Endothelial cell of umbilical vein (primary cell): ENCODE measurements around the gene RAB33B. TPM values are rescaled to one million over a fixed set of nuclear protein-coding genes. Genes with fewer than 3 reads are reported as not detected.

Source experiments
- BruUV-seq: library from RNA; stranded (reverse); fragments of 400-500 nt; replicated peaks from 2 replicates; lab custom pipeline; 2021; lab: Mats Ljungman, UMichigan
- CTCF ChIA-PET: fragments of 300-600, 350-600 bp; sonication (Branson Sonifier 250); formaldehyde crosslinking; loops from one replicate; lab custom pipeline; 2021; ENCODE audit warnings: antibody characterized with exemption, inconsistent platforms; lab: Charles Lee
- POLR2A ChIA-PET: fragments of 300-600, 350-600 bp; sonication (Branson Sonifier 250); formaldehyde crosslinking; loops from one replicate; lab custom pipeline; 2021; ENCODE audit warnings: antibody characterized with exemption, inconsistent platforms; lab: Charles Lee
- DNase-seq: peaks from one replicate; pipeline ENCODE4 v3.0.0-alpha.2; 2011; ENCODE audit warnings: low read depth, low spot score
- FAIRE-seq: peaks from 2 replicates; lab custom pipeline; 2011; peaks lifted over from hg19 to GRCh38; lab: Jason Lieb, UNC
- H2AFZ ChIP-seq: 2 replicates; pipeline ENCODE4 v1.6.0; 2012; ENCODE audit warnings: low read depth, low read length, control low read depth, inconsistent platforms
- H3K27ac ChIP-seq: 2 replicates; pipeline ENCODE4 v1.5.1; 2011; ENCODE audit warnings: low read depth, mild to moderate bottlenecking, control low read depth, low read length, moderate library complexity; ENCODE audit not compliant: insufficient read depth
- H3K27me3 ChIP-seq, 2 experiments: 2 replicates each; pipeline versions ENCODE4 v1.6.0 to v1.6.1; 2011; ENCODE audit warnings: low read length in 2 of 2, mixed read lengths in 1 of 2; ENCODE audit not compliant: control insufficient read depth in 2 of 2, insufficient read depth in 2 of 2
- H3K36me3 ChIP-seq, 2 experiments: 2 replicates in 1 of 2; 3 replicates in 1 of 2; pipeline ENCODE4 v1.5.1; 2011; ENCODE audit warnings: low read length in 2 of 2, mild to moderate bottlenecking in 1 of 2, moderate library complexity in 1 of 2; ENCODE audit not compliant: control insufficient read depth in 2 of 2, insufficient read depth in 2 of 2; ENCODE audit errors: extremely low read depth in 1 of 2
- H3K4me1 ChIP-seq: 3 replicates; pipeline ENCODE4 v1.5.1; 2011; ENCODE audit warnings: mild to moderate bottlenecking, low read length; ENCODE audit not compliant: control insufficient read depth, insufficient read depth; ENCODE audit errors: extremely low read depth
- H3K4me2 ChIP-seq: 2 replicates; pipeline ENCODE4 v1.6.1; 2011; ENCODE audit warnings: low read length, control low read depth, mixed read lengths; ENCODE audit not compliant: insufficient read depth
- H3K4me3 ChIP-seq, 3 experiments: fragments of 200-600 bp in 1 of 3; sonication (generic), shearing (Covaris generic) in 1 of 3; replicated peaks in 1 of 3; 2 replicates each; pipeline ENCODE4 v1.5.1; 2011 to 2016; ENCODE audit warnings: control low read depth in 3 of 3, low read length in 3 of 3, mild to moderate bottlenecking in 2 of 3, inconsistent platforms in 1 of 3, low read depth in 1 of 3, moderate library complexity in 1 of 3; ENCODE audit not compliant: insufficient read depth in 1 of 3
- H3K79me2 ChIP-seq: 2 replicates; pipeline ENCODE4 v1.6.0; 2012; ENCODE audit warnings: low read length, inconsistent platforms; ENCODE audit not compliant: control insufficient read depth, insufficient read depth
- H3K9ac ChIP-seq: replicated peaks from 2 replicates; pipeline ENCODE3; 2011; ENCODE audit warnings: low read length, control low read depth; ENCODE audit not compliant: insufficient read depth; ENCODE audit errors: extremely low read depth
- H3K9me1 ChIP-seq: replicated peaks from 3 replicates; pipeline ENCODE4 v1.6.0; 2011; ENCODE audit warnings: mild to moderate bottlenecking, low read length; ENCODE audit not compliant: control insufficient read depth, insufficient read depth; ENCODE audit errors: extremely low read depth
- H3K9me3 ChIP-seq: replicated peaks from 2 replicates; pipeline ENCODE4 v1.5.1; 2012; ENCODE audit warnings: low read length, inconsistent platforms; ENCODE audit not compliant: control insufficient read depth, insufficient read depth
- H4K20me1 ChIP-seq: replicated peaks from 2 replicates; pipeline ENCODE3; 2011; ENCODE audit warnings: mild to moderate bottlenecking, low read length; ENCODE audit not compliant: control insufficient read depth, insufficient read depth; ENCODE audit errors: extremely low read depth
- CTCF ChIP-seq, 2 donors: IDR thresholded peaks; 1 replicate in 1 of 2; 2 replicates in 1 of 2; pipeline ENCODE4 v1.5.1; 2011; ENCODE audit warnings: low read length in 2 of 2, mild to moderate bottlenecking in 2 of 2, moderate library complexity in 2 of 2, control low read depth in 1 of 2, inconsistent platforms in 1 of 2, low read depth in 1 of 2; ENCODE audit not compliant: insufficient read depth in 1 of 2; ENCODE audit errors: extremely low read depth in 1 of 2
- EZH2 ChIP-seq: IDR thresholded peaks from 2 replicates; pipeline ENCODE4 v1.6.1; 2012; ENCODE audit warnings: borderline replicate concordance, low read depth, mild to moderate bottlenecking, moderate library complexity, low read length, inconsistent platforms; ENCODE audit not compliant: severe bottlenecking
- FOS ChIP-seq: IDR thresholded peaks from 2 replicates; pipeline ENCODE4 v1.6.1; 2011; ENCODE audit warnings: mild to moderate bottlenecking, low read length, moderate library complexity, borderline replicate concordance; ENCODE audit not compliant: insufficient read depth
- GATA2 ChIP-seq: IDR thresholded peaks from 2 replicates; pipeline ENCODE4 v1.7.0; 2011; ENCODE audit warnings: low read depth, mild to moderate bottlenecking, moderate library complexity, mixed read lengths, low read length; ENCODE audit not compliant: insufficient read length, insufficient read depth
- JUN ChIP-seq: IDR thresholded peaks from 2 replicates; pipeline ENCODE4 v1.6.1; 2011; ENCODE audit warnings: borderline replicate concordance, low read depth; ENCODE audit not compliant: insufficient read length, insufficient read depth
- MYC ChIP-seq: IDR thresholded peaks from one replicate; pipeline ENCODE4 v1.6.1; 2011; ENCODE audit warnings: mild to moderate bottlenecking, low read depth, low read length
- POLR2A ChIP-seq: IDR thresholded peaks from 2 replicates; pipeline ENCODE4 v1.6.1; 2012; ENCODE audit warnings: low read depth, mild to moderate bottlenecking, control low read depth, low read length
- POLR2AphosphoS5 ChIP-seq: IDR thresholded peaks from 2 replicates; pipeline ENCODE4 v1.6.1; 2012; ENCODE audit warnings: low read depth, mild to moderate bottlenecking, control low read depth, low read length, moderate library complexity; ENCODE audit not compliant: insufficient read depth
- dilution Hi-C: fragments of 300-500 bp; cut with MboI; formaldehyde crosslinking; loops from one replicate; pipeline ENCODE4 v1.15.0; 2019; ENCODE audit warnings: low sequenced_read_pairs; ENCODE audit not compliant: extremely low pct_ligation_motif_present
- intact Hi-C: fragments of 100-400 bp; cut with micrococcal nuclease; formaldehyde crosslinking; loops from one replicate; pipeline ENCODE4 v1.10.0; 2022
- polyA plus RNA-seq, 4 experiments: library from polyadenylated mRNA; depleted of rRNA in 3 of 4; stranded (reverse) in 3 of 4; unstranded in 1 of 4; fragments of >200 nt; gene quantifications; 2 replicates each; pipeline versions ENCODE4 v1.2.1 to v1.2.3, GENCODE V29; 2011 to 2012; ENCODE audit warnings: missing spikeins in 1 of 4
- total RNA-seq: library from RNA; stranded (reverse); gene quantifications from 2 replicates; pipeline ENCODE4 v1.2.3, GENCODE V29; 2021
- TF ChIP-seq, protein P1 (sequence below): IDR thresholded peaks from 2 replicates; pipeline ENCODE4 v1.6.1; 2011; ENCODE audit not compliant: insufficient read depth, insufficient read length

RAB33B gene
- total and polyA plus RNA-seq, 2 donors (not counting 3 experiments of a cell fraction or from before 2014, with no cell fraction given): 7.8 to 14.7 TPM

DNA sequence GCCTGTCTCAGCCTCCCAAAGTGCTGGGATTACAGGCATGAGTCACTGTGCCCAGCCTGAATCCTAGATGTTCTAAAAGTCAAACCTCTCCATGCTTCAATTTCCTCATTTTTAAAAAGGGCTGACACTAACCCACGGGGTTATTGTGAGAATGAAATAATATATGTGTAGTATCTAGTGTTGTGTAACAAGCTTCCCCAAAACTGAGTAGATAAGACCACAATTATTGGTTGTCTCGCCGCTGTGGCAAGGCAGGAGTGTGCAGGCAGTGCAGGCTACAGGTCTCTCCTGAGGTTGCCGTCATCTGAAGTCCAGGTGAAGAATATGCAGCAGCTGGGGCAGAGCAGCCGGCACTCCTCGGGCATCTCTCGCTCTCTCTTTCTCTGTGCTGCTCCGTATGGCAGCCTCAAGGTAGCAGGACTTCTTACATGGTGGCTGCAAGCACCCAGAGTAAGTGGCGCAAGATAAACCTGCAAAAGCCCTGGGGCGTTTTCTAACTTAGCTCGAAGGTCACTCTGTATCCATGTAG is 30.9 kb downstream of the RAB33B start:
- Histone ChIP-seq H3K4me1 (peaks cover 8% of the 10 kb centered on the region), H3K79me2 (no peaks in the 10 kb centered on the region)

More for the DNA sequence above, 30.9 kb downstream of the RAB33B start:
- TF ChIP-seq MYC (no peak), JUN (no peak), POLR2A (no peak), EZH2 (no peak), POLR2AphosphoS5 (no peak), GATA2 (no peak), CTCF (IDR thresholded peaks at IDR 0.05; ENCODE audit: extremely low read depth in 1 of 2, insufficient read depth in 1 of 2, low read depth in 1 of 2, low read length in 2 of 2) (no peak), FOS (no peak)
- TF ChIP-seq, protein P1, sequence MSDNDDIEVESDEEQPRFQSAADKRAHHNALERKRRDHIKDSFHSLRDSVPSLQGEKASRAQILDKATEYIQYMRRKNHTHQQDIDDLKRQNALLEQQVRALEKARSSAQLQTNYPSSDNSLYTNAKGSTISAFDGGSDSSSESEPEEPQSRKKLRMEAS: no peak
- BruUV-seq: no TSS peak
- H3K36me3 ChIP-seq: no peaks in the 10 kb centered on the region
- FAIRE-seq: no peak
- no peak overlapping the region for H3K9ac ChIP-seq
- H3K27me3 ChIP-seq: no peaks in the 10 kb centered on the region
- no peak overlapping the region for H3K4me2 ChIP-seq
- no peak overlapping the region for H3K27ac ChIP-seq
- H3K4me3 ChIP-seq: no peak overlapping the region
- POLR2A ChIA-PET: no interaction called here
- intact Hi-C loops: no loop called here
- no peak overlapping the region for H2AFZ ChIP-seq
- CTCF ChIA-PET: interaction anchor here (0.9 to 3.1 kb wide), 2 partner anchors 9 to 13 kb away, joined by 4 to 12 read pairs; no protein-coding TSS in a partner anchor
- H4K20me1 ChIP-seq: no peaks in the 10 kb centered on the region
- no peaks in the 10 kb centered on the region for H3K9me1 ChIP-seq
- no peaks in the 10 kb centered on the region for H3K9me3 ChIP-seq
- dilution Hi-C loops: no loop called here
- DNase-seq: no peak
